DMS79 (cell line): Measurements from ENCODE around the gene EXTL2.
"Not testable (repeated sequence)": the region's sequence is repeated elsewhere in the genome, so short reads cannot be mapped to it uniquely, and the experiment has no call there.

Experiments
- DNase-seq: peaks from one replicate; lab custom pipeline; 2025; lab: John Stamatoyannopoulos, UW

EXTL2 gene

DNA sequence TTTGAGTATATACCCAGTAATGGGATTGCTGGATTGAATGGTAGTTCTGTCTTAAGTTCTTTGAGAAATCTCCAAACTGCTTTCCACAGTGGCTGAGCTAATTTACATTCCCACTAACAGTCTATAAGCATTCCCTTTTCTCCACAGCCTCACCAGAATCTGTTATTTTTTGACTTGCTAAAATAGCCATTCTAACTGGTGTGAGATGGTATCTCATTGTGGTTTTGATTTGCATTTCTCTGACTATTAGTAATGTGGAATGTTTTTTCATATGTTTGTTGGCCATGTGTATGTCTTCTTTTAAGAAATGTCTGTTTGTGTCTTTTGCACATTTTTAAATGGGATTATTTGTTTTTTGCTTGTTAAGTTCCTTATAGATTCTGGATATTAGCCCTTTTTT, 39.5 kb downstream of the EXTL2 start:
- DNase-seq, result not testable (repeated sequence)

GRCh38 chr1:100852976-100853375, 41.7 kb downstream of the EXTL2 start:
- DNase-seq, result no peak

DNA sequence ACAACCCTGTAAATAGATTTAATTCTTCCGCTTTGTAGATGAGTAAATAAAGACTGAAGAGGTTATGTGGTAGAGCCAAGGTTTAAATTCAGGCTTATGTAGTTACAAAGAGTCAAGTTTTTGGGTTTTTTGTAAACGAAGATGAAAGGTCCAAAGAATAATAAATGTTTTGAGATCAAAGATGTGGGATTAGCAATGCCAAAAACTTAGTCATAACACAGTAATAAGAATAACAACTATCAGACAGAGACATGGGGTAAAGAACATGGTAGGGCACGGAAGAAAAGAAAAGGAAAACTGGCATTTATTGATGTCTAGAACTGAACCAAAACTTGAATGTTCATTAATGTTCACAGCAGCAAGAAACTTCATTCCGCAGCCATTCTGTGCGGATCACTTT, 42.9 kb downstream of the EXTL2 start:
- DNase-seq, result no peak

DNA sequence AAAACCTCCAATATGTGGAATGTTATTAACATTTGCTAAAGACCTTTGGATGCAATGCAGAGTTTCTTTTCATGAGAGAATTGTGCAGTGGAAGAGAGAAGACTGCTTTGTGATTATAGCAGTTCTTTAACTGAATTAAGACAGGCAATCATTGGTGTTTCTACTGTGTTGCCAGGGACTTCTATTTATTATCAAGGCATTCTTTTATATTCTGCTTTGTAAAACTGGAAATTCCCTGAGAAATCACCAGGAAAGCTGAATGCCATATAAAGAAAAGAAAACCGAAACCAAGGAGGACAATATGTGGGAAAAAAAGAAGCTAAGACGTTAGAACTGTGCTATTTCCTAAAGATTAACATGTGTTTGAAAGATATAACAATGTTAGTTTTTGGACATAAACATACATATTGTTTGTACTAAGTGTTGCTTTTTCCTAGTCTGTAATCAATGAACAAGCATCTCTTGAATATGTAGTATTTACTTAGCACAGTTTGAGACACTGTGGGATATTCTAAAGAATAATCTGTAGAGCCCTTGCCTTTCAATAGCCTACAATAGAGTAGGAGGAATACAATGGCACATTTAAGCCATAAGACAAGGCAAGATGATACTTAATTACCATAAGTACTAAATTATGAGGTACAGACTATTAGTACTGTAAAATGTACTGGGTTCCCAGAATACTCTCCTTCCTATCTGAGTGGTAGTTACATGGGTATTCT, 47.1 kb downstream of the EXTL2 start:
- DNase-seq, result no peak

DNA sequence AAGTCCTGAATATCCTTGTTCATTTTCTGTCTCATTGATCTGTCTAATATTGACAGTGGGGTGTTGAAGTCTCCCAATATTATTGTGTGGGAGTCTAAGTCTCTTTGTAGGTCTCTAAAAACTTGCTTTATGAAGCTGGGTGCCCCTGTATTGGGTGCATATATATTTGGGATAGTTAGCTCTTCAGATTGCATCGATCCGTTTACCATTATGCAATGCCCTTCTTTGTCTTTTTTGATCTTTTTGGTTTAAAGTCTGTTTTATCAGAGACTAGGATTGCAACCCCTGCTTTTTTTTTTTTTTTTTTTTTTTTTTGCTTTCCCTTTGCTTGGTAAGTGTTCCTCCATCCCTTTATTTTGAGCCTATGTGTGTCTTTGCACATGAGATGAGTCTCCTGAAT, 51.5 kb downstream of the EXTL2 start:
- not testable (repeated sequence) for DNase-seq

- DNase-seq, result no peak
Observed at GRCh38 chr1:100835866-100836842, 58.5 kb downstream of the EXTL2 start.

GRCh38 chr1:100834777-100835660, 59.6 kb downstream of the EXTL2 start:
- DNase-seq, result no peak

DNA sequence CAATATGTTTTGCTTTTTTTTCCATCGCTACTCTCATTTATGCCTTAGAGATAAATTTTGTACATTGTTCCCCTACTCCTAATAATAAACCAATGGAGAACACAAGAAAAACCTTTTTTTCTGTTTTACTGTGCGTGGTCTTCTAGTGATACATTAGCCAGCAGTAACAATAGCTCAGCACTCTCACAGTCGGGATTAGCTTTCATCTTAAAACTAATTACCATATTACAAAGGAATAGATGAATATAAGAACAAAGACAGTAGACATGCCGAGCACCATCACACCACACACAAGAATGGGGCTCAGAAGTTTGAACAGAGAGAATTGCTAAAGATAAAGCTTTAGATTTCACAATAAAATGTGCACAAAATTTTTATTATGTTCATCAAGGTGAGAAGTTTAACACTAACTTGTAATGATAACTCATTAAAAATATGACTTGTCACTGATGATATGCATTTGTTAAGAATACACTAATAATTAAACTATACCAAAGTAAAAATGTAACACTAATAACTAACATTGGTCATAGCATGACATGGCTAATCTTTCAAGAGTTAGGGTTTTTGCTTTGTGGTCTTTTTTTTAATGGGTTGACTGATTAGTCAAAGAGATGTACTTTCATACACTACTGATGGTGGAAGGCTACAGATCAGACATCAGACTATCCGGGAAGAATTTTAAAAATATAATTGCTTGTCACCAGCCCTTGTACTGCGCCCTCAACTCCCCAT, 61.8 kb downstream of the EXTL2 start:
- DNase-seq, result no peak

DNA sequence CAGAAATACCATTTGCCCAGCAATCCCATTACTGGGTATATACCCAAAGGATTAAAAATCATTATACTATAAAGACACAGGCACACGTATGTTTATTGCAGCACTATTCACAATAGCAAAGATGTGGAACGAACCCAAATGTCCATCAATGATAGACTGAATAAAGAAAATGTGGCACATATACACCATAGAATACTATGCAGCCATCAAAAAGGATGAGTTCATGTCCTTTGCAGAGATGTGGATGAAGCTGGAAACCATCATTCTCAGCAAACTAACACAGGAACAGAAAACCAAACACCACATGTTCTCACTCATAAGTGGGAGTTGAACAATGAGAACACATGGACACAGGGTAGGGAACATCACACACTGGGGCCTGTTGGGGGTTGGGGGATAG, 69.0 kb downstream of the EXTL2 start:
- DNase-seq, result not testable (repeated sequence)
